ENCODE data around the gene PCMT1.
A peak's percentile ranks its signal among the peaks of the same experiment; 100 is the strongest.
"Not testable (repeated sequence)": the region's sequence is repeated elsewhere in the genome, so short reads cannot be mapped to it uniquely, and the experiment has no call there.

Gene PCMT1

GRCh38 chr6:149749594-149750135, at the start of gene PCMT1:
TSS of gene PCMT1 (plus strand) at chr6:149749741. CDS start at chr6:149749902, 161 bp downstream.
- DNase-seq (ENCODE audit: low read depth, low spot score) = peak; percentile 97

GRCh38 chr6:149701714-149702113, 47.8 kb upstream of the PCMT1 start:
- DNase-seq (ENCODE audit: low read depth, low spot score) = peak; percentile 6

- DNase-seq (ENCODE audit: low read depth, low spot score) = no peak
These were observed 37.8 kb upstream of the PCMT1 start for GRCh38 chr6:149711711-149712110.

- DNase-seq (ENCODE audit: low read depth, low spot score) = no peak
These were observed 35.1 kb upstream of the PCMT1 start for GRCh38 chr6:149714442-149714841.

GRCh38 chr6:149716181-149716963, 33.2 kb upstream of the PCMT1 start:
- DNase-seq (ENCODE audit: low read depth, low spot score) = peak; percentile 11

- DNase-seq (ENCODE audit: low read depth, low spot score) = no peak
These were observed 32.3 kb upstream of the PCMT1 start for GRCh38 chr6:149717255-149717587.

- peak; percentile 94 for DNase-seq (ENCODE audit: low read depth, low spot score)
These were observed 31.7 kb upstream of the PCMT1 start, which contains the start of gene LATS1 for GRCh38 chr6:149717588-149718458. TSS of gene LATS1 (minus strand) at chr6:149718101. CDS start at chr6:149702126, 15,975 bp downstream.

GRCh38 chr6:149719531-149719930, 30.0 kb upstream of the PCMT1 start:
- DNase-seq (ENCODE audit: low read depth, low spot score) = no peak

GRCh38 chr6:149723262-149723661, 26.3 kb upstream of the PCMT1 start:
- DNase-seq (ENCODE audit: low read depth, low spot score) = no peak

- peak; percentile 81 for DNase-seq (ENCODE audit: low read depth, low spot score)
These were observed 25.6 kb upstream of the PCMT1 start for GRCh38 chr6:149723771-149724417.

GRCh38 chr6:149725785-149726184, 23.8 kb upstream of the PCMT1 start:
- no peak for DNase-seq (ENCODE audit: low read depth, low spot score)

GRCh38 chr6:149727793-149728498, 21.6 kb upstream of the PCMT1 start:
- DNase-seq (ENCODE audit: low read depth, low spot score) = no peak

GRCh38 chr6:149728499-149729234, 20.9 kb upstream of the PCMT1 start:
- no peak for DNase-seq (ENCODE audit: low read depth, low spot score)

- DNase-seq (ENCODE audit: low read depth, low spot score) = no peak
These were observed 19.7 kb upstream of the PCMT1 start for GRCh38 chr6:149729824-149730223.

GRCh38 chr6:149733089-149733720, 16.3 kb upstream of the PCMT1 start:
- DNase-seq (ENCODE audit: low read depth, low spot score) = no peak

- DNase-seq (ENCODE audit: low read depth, low spot score) = no peak
These were observed 14.6 kb upstream of the PCMT1 start for GRCh38 chr6:149734915-149735314.

GRCh38 chr6:149745252-149745651, 4.3 kb upstream of the PCMT1 start:
- DNase-seq (ENCODE audit: low read depth, low spot score) = not testable (repeated sequence)

- DNase-seq (ENCODE audit: low read depth, low spot score) = peak; percentile 97
These were observed 3.2 kb upstream of the PCMT1 start, which contains the start of gene NUP43 for GRCh38 chr6:149746147-149746946. TSS of gene NUP43 (minus strand) at chr6:149746529. CDS start at chr6:149746495, 34 bp downstream.

GRCh38 chr6:149749082-149749593, 403 bp upstream of the PCMT1 start:
- not testable (repeated sequence) for DNase-seq (ENCODE audit: low read depth, low spot score)

Measured in astrocyte of the hippocampus (primary cell).